GM12878 (cell line): ENCODE data around the gene HAAO. TPM values are rescaled to one million over a fixed set of nuclear protein-coding genes. Genes with fewer than 3 reads are reported as not detected.

Source experiments
- ATAC-seq: fragments of 200-7000 bp; cut with Tn5 transposase; 3 replicates; pipeline ENCODE4 v1.9.1; 2020; ENCODE audit warnings: mild to moderate bottlenecking, moderate library complexity
- BruUV-seq: library from RNA; stranded (reverse); fragments of 400-500 nt; replicated peaks from 2 replicates; lab custom pipeline; 2021; lab: Mats Ljungman, UMichigan
- CTCF ChIA-PET: fragments of 300-600 bp; sonication (Branson Sonifier 250); formaldehyde crosslinking; extraction: SDS; loops from one replicate; lab custom pipeline; 2021; ENCODE audit warnings: inconsistent platforms; lab: Yijun Ruan, JAX
- POLR2A ChIA-PET: fragments of 350-600 bp; formaldehyde crosslinking; extraction: SDS; loops from one replicate; lab custom pipeline; 2021; ENCODE audit warnings: inconsistent platforms; lab: Charles Lee
- RAD21 ChIA-PET: fragments of 300-600 bp; sonication (Branson Sonifier 250); formaldehyde crosslinking; loops from one replicate; lab custom pipeline; 2023; ENCODE audit warnings: antibody characterized with exemption; ENCODE audit not compliant: unreplicated experiment; lab: Charles Lee
- SMC1A ChIA-PET: fragments of 300-600 bp; sonication (Branson Sonifier 250); formaldehyde crosslinking; loops from one replicate; lab custom pipeline; 2023; ENCODE audit not compliant: unreplicated experiment, uncharacterized antibody; lab: Charles Lee
- DNase-seq: peaks from one replicate; pipeline ENCODE4 v3.0.0-alpha.2; 2011; ENCODE audit warnings: low read depth, low spot score
- FAIRE-seq: peaks from 3 replicates; lab custom pipeline; 2011; peaks lifted over from hg19 to GRCh38; lab: Jason Lieb, UNC
- H2AFZ ChIP-seq: 2 replicates; pipeline ENCODE4 v1.6.0; 2011; ENCODE audit warnings: low read depth, low read length, control low read depth; ENCODE audit not compliant: control insufficient read depth
- H3K27ac ChIP-seq: 2 replicates; pipeline ENCODE4 v1.5.1; 2011; ENCODE audit warnings: control low read depth; ENCODE audit not compliant: control insufficient read depth, insufficient read depth
- H3K27me3 ChIP-seq, 2 experiments: replicated peaks in 1 of 2; 2 replicates each; pipeline versions ENCODE4 v1.6.0 to v1.6.1; 2011; ENCODE audit warnings: low read length in 1 of 2; ENCODE audit not compliant: control insufficient read depth in 2 of 2, insufficient read depth in 2 of 2
- H3K36me3 ChIP-seq, 2 experiments: 2 replicates each; pipeline ENCODE4 v1.5.1; 2011; ENCODE audit warnings: low read length in 1 of 2; ENCODE audit not compliant: control insufficient read depth in 2 of 2, insufficient read depth in 2 of 2
- H3K4me1 ChIP-seq: 2 replicates; pipeline ENCODE4 v1.6.1; 2011; ENCODE audit warnings: mild to moderate bottlenecking, low read length, moderate library complexity, mixed read lengths; ENCODE audit not compliant: control insufficient read depth, insufficient read depth
- H3K4me2 ChIP-seq: 2 replicates; pipeline ENCODE4 v1.6.0; 2011; ENCODE audit warnings: control low read depth; ENCODE audit not compliant: control insufficient read depth, insufficient read depth
- H3K4me3 ChIP-seq: fragments of 200-600 bp; sonication (generic); 2 replicates; pipeline ENCODE4 v1.5.1; 2016
- H3K79me2 ChIP-seq: 2 replicates; pipeline ENCODE4 v1.6.0; 2011; ENCODE audit warnings: low read length; ENCODE audit not compliant: control insufficient read depth, insufficient read depth
- H3K9ac ChIP-seq: 2 replicates; pipeline ENCODE4 v1.8.0; 2011; ENCODE audit warnings: low read length, control low read depth, mixed read lengths; ENCODE audit not compliant: control insufficient read depth, insufficient read depth
- H3K9me3 ChIP-seq: replicated peaks from 3 replicates; pipeline ENCODE4 v1.5.1; 2011; ENCODE audit warnings: mild to moderate bottlenecking, low read length; ENCODE audit not compliant: control insufficient read depth, insufficient read depth
- H4K20me1 ChIP-seq: 2 replicates; pipeline ENCODE4 v1.6.0; 2011; ENCODE audit not compliant: control insufficient read depth, insufficient read depth
- CBX5 ChIP-seq: sonication (generic); IDR thresholded peaks from 2 replicates; pipeline ENCODE4 v1.6.1; 2016; ENCODE audit warnings: low read depth, moderate library complexity, mild to moderate bottlenecking, inconsistent platforms
- CREM ChIP-seq: IDR thresholded peaks from 2 replicates; pipeline ENCODE4 v1.6.1; 2014; ENCODE audit warnings: antibody characterized with exemption, low read depth
- GABPA ChIP-seq: IDR thresholded peaks from 2 replicates; pipeline ENCODE4 v1.6.1; 2014; ENCODE audit warnings: antibody characterized with exemption, low read depth, mild to moderate bottlenecking, inconsistent platforms
- HCFC1 ChIP-seq: fragments of 150-350 bp; IDR thresholded peaks from 2 replicates; pipeline ENCODE4 v1.6.1; 2014; ENCODE audit warnings: low read length
- NFYA ChIP-seq: IDR thresholded peaks from 2 replicates; pipeline ENCODE4 v1.6.1; 2011; ENCODE audit warnings: low read depth, mild to moderate bottlenecking, low read length, improper control_type of control experiment, borderline replicate concordance
- NKRF ChIP-seq: fragments of 450-650 bp; conservative IDR thresholded peaks from 2 replicates; pipeline ENCODE4 v1.6.1; 2017; ENCODE audit warnings: mild to moderate bottlenecking, moderate library complexity
- YBX1 ChIP-seq: fragments of 450-650 bp; IDR thresholded peaks from 2 replicates; pipeline ENCODE4 v1.6.1; 2016; ENCODE audit warnings: antibody characterized with exemption
- ZNF24 ChIP-seq: fragments of 450-650 bp; IDR thresholded peaks from 2 replicates; pipeline ENCODE4 v1.6.1; 2017; ENCODE audit warnings: antibody characterized with exemption, mild to moderate bottlenecking
- ZNF592 ChIP-seq: fragments of 450-650 bp; IDR thresholded peaks from 2 replicates; pipeline ENCODE4 v1.6.1; 2017; ENCODE audit warnings: mild to moderate bottlenecking, moderate library complexity
- ZNF687 ChIP-seq: fragments of 450-650 bp; IDR thresholded peaks from 2 replicates; pipeline ENCODE4 v1.6.1; 2017; ENCODE audit warnings: mild to moderate bottlenecking, moderate library complexity
- WGBS: methylation state at CpG from one replicate; pipeline ENCODE4 v1.1.6; 2016; ENCODE audit warnings: low lambda C conversion rate; ENCODE audit not compliant: insufficient replicate concordance, insufficient coverage; ENCODE audit errors: missing lambda C conversion rate; 5-methylcytosine and 5-hydroxymethylcytosine counted together
- in situ Hi-C: fragments of 300-500 bp; cut with MboI; formaldehyde crosslinking; loops from 9 replicates; pipeline ENCODE4 v1.14.3; 2018; ENCODE audit warnings: mixed read lengths
- intact Hi-C: fragments of 100-400 bp; cut with micrococcal nuclease; formaldehyde crosslinking; loops from one replicate; pipeline ENCODE4 v1.14.2; 2022; ENCODE audit not compliant: unreplicated experiment
- polyA plus RNA-seq, 11 experiments: library from polyadenylated mRNA; depleted of rRNA in 4 of 11; unstranded in 6 of 11; stranded (reverse) in 5 of 11; fragments of >200 nt; fragmentation: Nextera tagmentation in 4 of 11; fragmentation: Illumina TruSeq in 1 of 11; extraction: Ambion mirVana in 4 of 11; extraction: Trizol in 1 of 11; gene quantifications; 1 replicate in 1 of 11; 2 replicates in 10 of 11; pipeline versions ENCODE4 v1.2.1 to v1.2.3, GENCODE V29; 2011 to 2016; ENCODE audit warnings: inconsistent platforms in 2 of 11, missing spikeins in 2 of 11, low read depth in 1 of 11
- total RNA-seq, 4 experiments: library from RNA; depleted of rRNA in 3 of 4; stranded (reverse); fragments of >200 nt in 3 of 4; fragmentation: Illumina TruSeq in 1 of 4; extraction: Trizol in 1 of 4; gene quantifications; 2 replicates each; pipeline versions ENCODE4 v1.2.1 to v1.2.3, GENCODE V29; 2013 to 2021

HAAO gene
- total and polyA plus RNA-seq, 10 of the 15 experiments (the other 5 are each of a cell fraction or from before 2014, with no cell fraction given): 4.3 to 58.7 (median 26.8) TPM

- in situ Hi-C loops: no loop called here
- ChIA-PET SMC1A (interaction anchor here (0.8 kb wide), 1 partner anchor 11 kb away, joined by 3 read pairs; no protein-coding TSS in a partner anchor), CTCF (no interaction called here), RAD21 (no interaction called here), POLR2A (no interaction called here)
- WGBS: 60% methylated on average over 5 of the region's 5 CpGs
- no peak overlapping the region for H3K9ac ChIP-seq
- H3K36me3 ChIP-seq: no peaks in the 10 kb centered on the region
- TF ChIP-seq ZNF24: no peak
- TF ChIP-seq ZNF592: no peak
- TF ChIP-seq HCFC1: no peak
- no peak for TF ChIP-seq CBX5
- no peak for TF ChIP-seq ZNF687
- TF ChIP-seq CREM: no peak
- no peak for TF ChIP-seq NFYA
- no peak for TF ChIP-seq YBX1
- no peak for TF ChIP-seq NKRF
- no peak for TF ChIP-seq GABPA
- H3K4me1 ChIP-seq: no peaks in the 10 kb centered on the region
- H3K27ac ChIP-seq: no peak overlapping the region
- H3K4me2 ChIP-seq: no peak overlapping the region
- intact Hi-C loops: no loop called here
- no peak overlapping the region for H3K4me3 ChIP-seq
- ATAC-seq (no peak), DNase-seq (no peak), FAIRE-seq (no peak)
- no peaks in the 10 kb centered on the region for H4K20me1 ChIP-seq
- H2AFZ ChIP-seq: no peak overlapping the region
- H3K79me2 ChIP-seq: no peaks in the 10 kb centered on the region
- no TSS peak for BruUV-seq
- no peaks in the 10 kb centered on the region; the same call in 2 of the 3 replicates for H3K9me3 ChIP-seq
- H3K27me3 ChIP-seq: no peaks in the 10 kb centered on the region; a peak in 1 of 4 replicates
Measured at GRCh38 chr2:42838133-42838532, 45.8 kb upstream of the HAAO start.
